ENCODE data around the gene DMGDH. TPM values are rescaled to one million over a fixed set of nuclear protein-coding genes. Genes with fewer than 3 reads are reported as not detected.

DMGDH gene
- total and polyA plus RNA-seq, 12 donors, result 2.8 to 14.5 (median 8.3) TPM

DNA sequence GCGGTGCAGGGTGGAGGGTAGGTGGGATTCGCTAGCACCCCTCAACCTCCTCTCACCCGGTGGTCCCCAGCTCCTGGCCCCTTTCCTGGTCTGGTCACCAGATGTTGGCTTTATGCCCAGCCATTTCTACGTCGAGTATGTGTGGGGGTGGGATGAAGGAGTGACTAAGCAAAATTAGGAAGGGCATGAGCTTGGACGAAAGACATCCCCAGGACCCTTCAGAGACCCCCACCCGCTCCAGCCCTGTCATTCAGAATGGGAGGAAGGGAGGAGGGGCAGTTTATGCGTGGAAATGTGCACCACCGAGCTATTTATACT, 835 bp upstream of the DMGDH start:
- intact Hi-C loops (cut with DNase I), result no loop called here
- Histone ChIP-seq H3K27ac (peak overlapping the region in 3 of 5 donors; percentile 64 to 70 (median 69)), H3K27me3 (no peaks in the 10 kb centered on the region), H3K4me1 (replicated peaks in 1 of 2) (no peaks in the 10 kb centered on the region), H3K36me3 (replicated peaks in 1 of 2) (no peaks in the 10 kb centered on the region), H3K4me3 (peak overlapping the region in 2 of 4 donors; percentile 48 to 62), H3K9me3 (replicated peaks in 1 of 3) (no peaks in the 10 kb centered on the region)
- WGBS, 4 donors, result 32 to 49% (median 35%) methylated on average over 6 to 9 of the region's 9 CpGs
- TF ChIP-seq, protein P1, sequence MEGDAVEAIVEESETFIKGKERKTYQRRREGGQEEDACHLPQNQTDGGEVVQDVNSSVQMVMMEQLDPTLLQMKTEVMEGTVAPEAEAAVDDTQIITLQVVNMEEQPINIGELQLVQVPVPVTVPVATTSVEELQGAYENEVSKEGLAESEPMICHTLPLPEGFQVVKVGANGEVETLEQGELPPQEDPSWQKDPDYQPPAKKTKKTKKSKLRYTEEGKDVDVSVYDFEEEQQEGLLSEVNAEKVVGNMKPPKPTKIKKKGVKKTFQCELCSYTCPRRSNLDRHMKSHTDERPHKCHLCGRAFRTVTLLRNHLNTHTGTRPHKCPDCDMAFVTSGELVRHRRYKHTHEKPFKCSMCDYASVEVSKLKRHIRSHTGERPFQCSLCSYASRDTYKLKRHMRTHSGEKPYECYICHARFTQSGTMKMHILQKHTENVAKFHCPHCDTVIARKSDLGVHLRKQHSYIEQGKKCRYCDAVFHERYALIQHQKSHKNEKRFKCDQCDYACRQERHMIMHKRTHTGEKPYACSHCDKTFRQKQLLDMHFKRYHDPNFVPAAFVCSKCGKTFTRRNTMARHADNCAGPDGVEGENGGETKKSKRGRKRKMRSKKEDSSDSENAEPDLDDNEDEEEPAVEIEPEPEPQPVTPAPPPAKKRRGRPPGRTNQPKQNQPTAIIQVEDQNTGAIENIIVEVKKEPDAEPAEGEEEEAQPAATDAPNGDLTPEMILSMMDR (IDR thresholded peaks at IDR 0.05), result no peak
- no peak for TF ChIP-seq POLR2A (IDR thresholded peaks at IDR 0.05)
- DNase-seq, result peak in 2 of 7 donors; percentile 27 to 41

DNA sequence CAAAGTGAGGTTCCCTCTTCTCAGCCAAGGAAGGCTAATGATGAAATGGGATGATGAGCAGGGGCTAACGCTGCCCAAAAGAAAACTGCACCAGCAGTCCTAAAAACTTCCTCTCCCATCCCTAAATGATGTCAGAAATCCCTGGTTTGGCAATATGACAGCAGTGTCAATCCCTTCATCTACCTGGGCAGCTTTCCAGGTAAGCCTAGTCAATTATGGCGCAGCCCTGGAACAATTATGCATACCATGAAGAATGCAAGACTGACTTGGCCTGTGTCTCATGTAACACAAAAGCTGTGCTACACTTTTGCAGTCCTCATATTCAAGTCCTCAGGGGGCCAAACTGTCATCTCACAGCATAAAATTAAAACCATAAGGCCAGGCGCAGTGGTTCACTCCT, 7.0 kb downstream of the DMGDH start:
- intact Hi-C loops (cut with DNase I), result no loop called here
- H3K9me3 ChIP-seq (replicated peaks in 1 of 3), result no peaks in the 10 kb centered on the region
- H3K27ac ChIP-seq, result no peak overlapping the region
- H3K4me1 ChIP-seq (replicated peaks in 1 of 2), result no peaks in the 10 kb centered on the region
- DNase-seq, result no peak
- no peaks in the 10 kb centered on the region for H3K36me3 ChIP-seq (replicated peaks in 1 of 2)
- no peak overlapping the region for H3K4me3 ChIP-seq
- WGBS, 4 donors, result 88 to 97% (median 94%) methylated on average over 3 of the region's 3 CpGs
- TF ChIP-seq, protein P1 (IDR thresholded peaks at IDR 0.05), result no peak
- TF ChIP-seq POLR2A (IDR thresholded peaks at IDR 0.05), result no peak
- no peaks in the 10 kb centered on the region for H3K27me3 ChIP-seq

DNA sequence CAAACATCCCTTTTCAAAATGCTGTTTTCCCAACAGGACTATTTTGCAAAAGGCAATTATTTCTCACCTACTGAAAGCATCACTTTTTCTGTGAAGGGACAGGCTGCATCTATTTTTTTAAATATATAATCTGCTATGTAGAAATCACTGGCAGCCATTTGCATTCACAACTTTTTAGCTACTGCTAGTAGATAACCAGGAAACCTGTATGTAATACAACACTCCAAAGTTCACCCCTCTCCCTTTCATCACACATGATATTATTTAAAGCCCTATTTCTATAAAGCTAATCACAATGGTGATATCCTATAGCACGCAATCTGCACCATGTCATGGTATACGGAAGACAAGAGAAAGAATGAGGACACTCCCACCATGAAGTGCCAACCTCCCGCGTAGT, 9.8 kb downstream of the DMGDH start:
- Histone ChIP-seq H3K27ac (no peak overlapping the region), H3K9me3 (replicated peaks in 1 of 3) (no peaks in the 10 kb centered on the region), H3K36me3 (replicated peaks in 1 of 2) (no peaks in the 10 kb centered on the region), H3K4me1 (replicated peaks in 1 of 2) (no peaks in the 10 kb centered on the region), H3K4me3 (no peak overlapping the region), H3K27me3 (no peaks in the 10 kb centered on the region)
- DNase-seq, result no peak
- TF ChIP-seq, protein P1 (IDR thresholded peaks at IDR 0.05), result no peak
- TF ChIP-seq POLR2A (IDR thresholded peaks at IDR 0.05), result no peak
- intact Hi-C loops (cut with DNase I), result no loop called here
- 89 to 96% (median 92%) methylated on average over 4 of the region's 4 CpGs for WGBS, 4 donors

DNA sequence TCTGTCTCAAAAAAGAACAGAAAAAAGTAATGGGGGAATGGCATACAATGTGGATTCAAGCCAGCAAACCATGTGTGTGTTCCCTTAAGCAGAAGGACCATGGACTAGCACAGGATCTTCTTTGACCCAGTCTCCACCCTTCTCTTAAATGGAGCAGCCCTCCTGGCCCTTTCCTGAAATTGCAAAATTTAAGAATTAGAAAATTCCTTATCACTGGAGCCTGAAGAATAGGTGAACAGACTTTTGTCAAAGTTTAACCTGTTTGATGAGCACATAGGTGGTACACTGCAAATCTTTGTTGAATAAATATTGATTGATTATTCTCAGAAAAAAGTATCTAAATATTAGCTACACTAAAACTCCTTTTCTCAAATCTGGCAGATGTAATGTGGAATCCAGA, 12.6 kb downstream of the DMGDH start:
- no peaks in the 10 kb centered on the region for H3K36me3 ChIP-seq (replicated peaks in 1 of 2)
- no peak overlapping the region for H3K4me3 ChIP-seq
- TF ChIP-seq, protein P1 (IDR thresholded peaks at IDR 0.05), result no peak
- no peak for TF ChIP-seq POLR2A (IDR thresholded peaks at IDR 0.05)
- intact Hi-C loops (cut with DNase I), result no loop called here
- no peaks in the 10 kb centered on the region for H3K4me1 ChIP-seq (replicated peaks in 1 of 2)
- no peak for DNase-seq
- H3K27ac ChIP-seq, result no peak overlapping the region
- H3K9me3 ChIP-seq (replicated peaks in 1 of 3), result no peaks in the 10 kb centered on the region
- H3K27me3 ChIP-seq, result no peaks in the 10 kb centered on the region
